ENCODE results near the gene LRTM1. TPM values are rescaled to one million over a fixed set of nuclear protein-coding genes. Genes with fewer than 3 reads are reported as not detected.
A peak's percentile ranks its signal among the peaks of the same experiment; 100 is the strongest.

Gene LRTM1
- 0.36 TPM for polyA plus RNA-seq (2013, experiment 1 of 2; ENCODE audit: insufficient read length)
- polyA plus RNA-seq (2013, experiment 2 of 2; ENCODE audit: insufficient read length): 3.9 TPM

DNA sequence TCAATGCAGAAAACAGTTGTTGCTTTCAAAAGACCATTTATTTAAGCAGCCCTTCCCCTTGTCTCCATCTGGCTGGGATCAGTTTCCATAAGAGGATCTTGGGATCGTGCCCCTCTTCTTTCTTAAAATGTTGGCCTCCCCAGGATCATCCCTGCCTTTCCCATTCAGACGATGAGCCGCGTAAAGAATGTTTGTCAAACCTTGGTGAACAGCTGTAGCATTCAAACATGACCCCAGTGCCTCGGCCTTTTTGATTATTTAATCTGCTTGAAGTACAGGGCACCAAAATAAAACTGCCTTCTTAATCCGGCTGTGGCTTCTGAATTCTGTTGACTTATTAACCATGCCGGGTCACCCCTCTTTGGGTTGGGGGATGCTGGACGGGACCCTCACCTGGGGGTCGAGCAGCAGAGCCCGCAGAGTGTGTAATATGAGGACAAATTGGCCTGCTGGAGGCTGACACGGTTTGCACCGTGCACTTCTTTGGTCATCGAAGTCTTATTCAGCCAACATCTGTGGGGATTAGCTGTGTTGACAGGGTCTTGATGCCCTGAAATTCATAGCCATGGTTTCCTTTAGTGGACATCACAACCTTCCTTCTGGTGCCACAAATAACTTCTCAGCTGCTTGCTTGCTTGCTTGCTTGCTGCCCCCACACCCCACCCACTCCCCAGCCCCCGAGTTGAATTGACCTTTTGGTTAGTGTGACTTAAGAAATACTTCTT lies at the start of gene LRTM1:
Gene LRTM1, minus strand, starts transcription at position 14 of the 725 bp plus-strand sequence. CDS start 148 bp downstream, outside the sequence.
- DNase-seq: no peak

GRCh38 chr3:54977439-54977838 lies 49.6 kb upstream of the LRTM1 start:
- no peak for DNase-seq

GRCh38 chr3:54970895-54971294 lies 43.0 kb upstream of the LRTM1 start:
- peak; percentile 63 for DNase-seq

DNA sequence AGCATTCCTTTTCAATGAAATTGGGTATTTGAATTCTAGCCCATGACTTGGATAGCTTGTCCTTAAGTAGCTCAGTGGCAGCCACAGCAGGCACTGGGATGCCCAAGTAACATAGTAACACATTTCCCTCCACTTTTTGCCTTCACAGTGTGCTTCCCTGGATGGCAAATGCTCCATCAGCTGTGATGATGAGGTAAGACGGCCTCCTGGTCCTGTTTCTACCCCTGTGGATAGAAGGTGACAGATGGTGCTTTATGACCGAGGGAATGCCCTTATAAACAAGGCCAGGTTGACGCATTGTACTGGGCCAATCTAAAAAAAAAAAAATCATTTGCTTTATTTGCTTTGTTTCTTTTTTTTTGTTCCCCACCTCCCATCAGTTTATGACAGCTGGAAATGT lies 41.8 kb upstream of the LRTM1 start:
- no peak for DNase-seq

DNA sequence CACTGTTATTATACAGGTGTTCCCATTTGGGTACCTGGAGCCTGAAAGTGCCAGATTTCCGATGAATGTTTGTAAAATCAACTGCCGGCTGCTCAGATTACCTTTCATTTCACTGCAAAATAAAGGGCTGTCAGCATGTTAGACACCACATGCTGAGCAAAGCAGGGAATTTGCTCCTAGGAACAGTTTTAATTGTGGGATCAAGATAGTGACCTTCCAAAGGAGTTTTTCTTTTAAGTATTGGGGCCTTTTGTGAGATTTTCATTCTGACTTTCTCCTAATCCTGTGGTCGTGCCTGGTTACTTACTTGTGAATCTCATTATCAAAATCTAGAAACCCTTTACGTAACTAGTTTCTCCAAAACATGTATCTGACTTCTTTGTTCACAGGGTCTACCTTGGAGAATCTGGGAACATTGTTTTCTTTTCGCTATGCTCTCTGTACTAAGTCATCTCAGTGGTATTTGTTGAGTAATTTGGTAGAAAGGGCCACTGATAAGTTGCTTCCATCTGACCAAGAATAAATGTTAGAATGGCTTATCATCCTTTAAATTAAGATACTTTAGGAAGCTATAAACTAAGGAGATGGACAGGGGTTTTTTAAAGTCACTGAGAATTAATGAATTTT lies 40.8 kb upstream of the LRTM1 start:
- DNase-seq: peak; percentile 73

DNA sequence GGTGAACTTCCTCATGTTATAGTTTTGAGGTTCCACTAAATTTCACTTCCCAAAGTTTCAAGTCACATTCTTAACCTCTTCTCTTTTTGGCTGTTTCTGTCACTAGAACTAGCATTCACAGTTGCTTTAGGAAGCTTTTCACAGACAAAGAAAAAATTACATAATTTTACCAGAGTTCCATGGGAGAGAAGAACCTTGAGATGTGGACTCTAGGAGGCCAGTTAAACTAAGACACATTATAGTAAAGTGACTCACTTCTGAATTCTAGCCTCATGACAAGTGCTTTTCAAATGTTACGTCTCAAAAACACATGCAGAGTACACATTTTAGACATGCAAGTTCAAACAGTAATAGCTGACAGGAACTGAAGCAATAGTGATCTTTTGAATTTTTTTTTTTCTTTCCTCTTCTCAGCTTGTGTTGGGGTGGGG lies 39.9 kb upstream of the LRTM1 start:
- peak; percentile 90 for DNase-seq

DNA sequence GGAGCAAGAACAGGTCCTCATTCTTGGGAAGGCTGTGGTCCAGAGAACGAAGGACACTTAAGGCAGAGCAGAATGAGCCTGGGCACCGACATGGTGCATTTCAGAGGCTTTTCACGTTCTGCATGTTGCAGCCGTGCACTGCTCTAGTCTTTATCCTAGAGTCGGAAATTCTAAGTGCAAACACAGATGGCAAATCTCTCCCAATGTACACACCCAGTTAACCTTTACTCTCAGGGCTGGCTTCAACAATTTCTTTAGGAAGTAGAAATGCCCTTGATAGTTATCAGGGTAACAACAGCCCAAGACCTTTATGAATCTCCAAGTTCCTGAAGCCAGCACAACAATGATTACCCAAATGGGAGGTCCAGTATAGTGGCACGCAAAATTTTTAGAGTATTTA lies 39.1 kb upstream of the LRTM1 start:
- DNase-seq: no peak

DNA sequence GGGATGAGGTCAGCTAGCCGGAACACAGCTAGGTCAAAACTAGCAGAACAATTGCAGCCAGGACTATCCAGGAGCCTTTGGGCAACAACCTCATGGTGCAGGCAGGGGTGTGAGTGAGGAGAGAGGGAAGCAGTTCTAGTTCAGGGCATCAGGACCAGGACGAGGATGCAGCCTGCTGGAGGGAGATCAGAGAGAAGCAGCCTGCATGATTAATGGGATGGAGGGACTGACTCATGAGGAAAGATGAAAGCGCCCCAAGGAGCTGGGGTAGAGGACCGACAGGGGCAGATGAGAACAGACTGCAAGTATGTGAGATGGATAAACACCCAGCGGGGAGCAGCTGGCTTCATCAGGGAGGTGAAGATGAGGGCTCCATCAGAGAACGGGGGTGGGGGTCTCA lies 37.9 kb upstream of the LRTM1 start:
- peak; percentile 95 for DNase-seq

DNA sequence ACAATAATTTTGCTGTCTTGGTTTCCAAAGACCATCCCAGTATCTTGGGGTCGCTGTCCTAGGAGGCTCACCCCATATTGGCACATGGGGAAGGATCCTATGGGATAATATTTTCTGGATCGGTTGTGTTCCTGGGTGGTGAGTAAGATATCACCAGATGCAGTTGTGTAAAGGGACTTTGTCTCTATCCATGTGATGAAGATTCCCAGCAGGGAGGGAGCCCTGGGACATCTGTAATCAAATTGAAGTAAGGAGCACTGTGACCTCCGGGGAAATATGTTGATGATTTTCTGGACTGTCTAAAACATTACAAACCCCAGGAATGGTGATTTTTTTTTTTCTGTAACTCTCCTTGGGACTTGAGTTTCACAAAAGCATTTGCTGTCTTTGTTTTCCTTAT lies 36.2 kb upstream of the LRTM1 start:
- DNase-seq: peak; percentile 37

DNA sequence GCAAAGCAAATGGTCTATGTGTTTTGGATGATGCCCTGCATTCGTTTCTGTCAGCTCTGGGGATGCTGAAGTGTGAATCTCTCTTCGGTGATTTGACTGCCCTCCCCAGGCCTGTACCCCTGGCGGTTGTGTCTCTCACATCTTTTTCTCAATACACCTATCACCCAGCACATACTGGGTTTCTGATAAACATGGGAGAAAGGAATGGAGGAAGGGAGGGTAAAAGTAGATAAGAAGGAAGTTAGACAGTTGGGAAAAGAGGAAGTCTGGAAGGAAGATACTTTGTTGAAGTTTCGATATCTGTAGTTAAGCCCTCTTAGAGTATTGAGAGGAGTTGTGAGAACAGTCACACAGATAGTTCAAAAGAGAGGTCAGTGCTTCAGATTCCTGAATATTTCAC lies 35.8 kb upstream of the LRTM1 start:
- DNase-seq: no peak

DNA sequence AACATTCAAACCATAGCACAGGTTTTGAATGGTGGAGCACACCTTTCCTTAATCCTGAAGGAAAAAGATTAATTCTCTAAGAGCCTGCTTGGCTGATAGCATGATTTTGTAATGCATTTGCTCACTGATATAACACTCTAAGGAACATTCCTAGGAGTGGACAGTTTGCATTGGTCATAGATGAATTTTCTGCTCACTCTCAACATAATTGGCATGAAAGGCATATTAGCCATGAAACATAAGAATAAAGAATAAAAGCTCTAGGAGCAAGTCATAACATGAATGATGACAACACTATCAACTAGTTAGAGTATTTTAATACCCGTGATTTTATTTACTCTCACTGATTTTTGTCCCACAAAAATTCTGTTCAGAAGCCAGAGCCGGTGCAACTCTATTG lies 34.3 kb upstream of the LRTM1 start:
- DNase-seq: no peak

DNA sequence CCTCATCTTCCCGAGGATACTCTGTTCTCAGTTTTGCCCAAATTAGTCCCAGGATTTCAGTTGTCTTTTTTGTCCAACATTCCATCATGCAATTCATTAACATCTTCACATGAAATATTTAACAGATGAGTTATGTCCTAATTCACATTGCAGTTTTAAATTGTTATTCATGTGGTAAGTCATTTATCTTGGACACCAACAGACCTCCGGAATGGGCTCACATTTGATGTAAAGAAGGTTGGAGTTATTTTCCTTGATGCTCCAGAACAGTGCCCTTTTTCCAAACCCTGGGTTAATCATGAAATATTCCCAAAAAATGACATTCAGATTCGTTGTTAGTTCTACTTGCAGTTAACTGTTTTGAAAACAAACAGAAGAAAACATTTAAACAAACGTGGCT lies 32.8 kb upstream of the LRTM1 start:
- DNase-seq: peak; percentile 85

GRCh38 chr3:54960082-54960481 lies 32.2 kb upstream of the LRTM1 start:
- peak; percentile 79 for DNase-seq

DNA sequence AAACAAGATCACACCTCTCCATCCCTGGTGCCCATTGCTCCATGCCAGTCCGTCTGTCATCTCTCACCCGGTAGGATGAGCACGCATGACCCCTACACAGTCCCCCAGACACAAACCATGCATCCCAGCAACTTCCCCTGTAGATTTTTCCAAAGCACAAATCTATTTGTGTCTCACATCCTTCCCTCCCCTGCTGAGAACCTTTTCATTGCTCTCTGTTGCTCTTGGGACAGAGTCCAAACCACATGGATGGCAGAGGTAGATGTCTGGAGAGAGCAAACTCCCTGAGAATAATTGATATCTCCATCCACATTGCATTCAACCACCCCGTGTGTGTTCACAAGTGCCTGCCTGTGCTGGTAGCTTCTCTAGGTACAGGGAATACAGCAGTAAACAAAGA lies 29.9 kb upstream of the LRTM1 start:
- peak; percentile 60 for DNase-seq

DNA sequence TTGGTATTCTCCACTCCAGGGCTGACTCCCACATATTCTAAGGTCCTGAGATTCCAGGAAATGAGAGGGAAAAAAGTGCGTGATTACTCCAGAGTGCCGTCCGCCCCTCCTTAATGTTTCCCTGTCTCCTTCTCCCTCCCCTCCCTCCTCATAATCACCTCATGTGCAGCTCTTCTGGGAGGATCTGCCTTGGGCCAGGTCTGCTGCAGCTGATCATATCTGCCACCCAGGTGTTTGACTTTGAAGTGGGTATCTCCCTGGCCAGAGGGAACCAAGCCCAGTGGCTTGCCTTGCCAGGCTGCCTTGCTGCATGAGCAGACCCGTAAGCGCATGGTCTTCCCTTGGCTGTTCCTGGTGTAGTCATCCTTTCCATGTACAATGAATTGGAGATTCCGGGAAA lies 28.1 kb upstream of the LRTM1 start:
- DNase-seq: no peak

DNA sequence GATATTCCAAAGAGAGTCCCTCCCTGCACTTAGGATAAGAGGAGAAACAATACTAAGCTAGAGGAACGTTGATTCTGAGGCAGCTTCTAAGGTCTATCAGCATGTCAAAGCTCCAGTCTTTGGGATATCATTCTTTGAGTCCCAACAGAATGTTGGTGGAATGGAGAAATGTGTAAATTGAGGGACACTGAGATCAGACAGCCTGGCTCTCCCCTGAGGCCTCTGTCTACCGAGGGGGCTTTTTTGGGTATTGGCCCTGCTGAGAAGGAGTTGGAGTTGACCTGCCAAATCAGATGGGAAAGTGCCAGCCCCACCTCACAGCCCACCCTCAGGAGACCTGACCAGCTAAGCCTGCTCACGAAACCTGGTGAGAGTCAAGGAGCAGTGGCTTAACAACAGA lies 27.6 kb upstream of the LRTM1 start:
- DNase-seq: no peak

DNA sequence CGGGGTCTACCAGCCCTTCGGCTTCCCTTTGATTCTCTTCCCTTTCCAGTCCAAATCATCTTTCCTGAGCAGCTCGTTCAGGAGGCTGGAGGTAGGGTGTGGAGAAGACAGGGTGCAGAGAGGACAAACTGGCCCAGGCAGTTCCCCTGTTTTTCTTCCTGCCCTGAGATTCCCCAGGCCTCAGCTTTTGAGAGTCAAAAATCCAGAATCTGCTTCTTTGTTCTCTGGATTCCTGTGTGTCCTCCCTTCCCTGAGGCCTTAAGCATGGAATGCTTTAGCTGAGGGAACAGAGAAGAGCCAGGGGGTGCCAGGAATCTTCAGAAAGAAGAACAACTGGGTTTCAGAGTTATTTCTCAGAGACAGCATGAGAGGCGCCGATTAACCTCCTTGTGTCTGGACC lies 26.7 kb upstream of the LRTM1 start:
- DNase-seq: peak; percentile 73

GRCh38 chr3:54954022-54954421 lies 26.2 kb upstream of the LRTM1 start:
- DNase-seq: peak; percentile 87

DNA sequence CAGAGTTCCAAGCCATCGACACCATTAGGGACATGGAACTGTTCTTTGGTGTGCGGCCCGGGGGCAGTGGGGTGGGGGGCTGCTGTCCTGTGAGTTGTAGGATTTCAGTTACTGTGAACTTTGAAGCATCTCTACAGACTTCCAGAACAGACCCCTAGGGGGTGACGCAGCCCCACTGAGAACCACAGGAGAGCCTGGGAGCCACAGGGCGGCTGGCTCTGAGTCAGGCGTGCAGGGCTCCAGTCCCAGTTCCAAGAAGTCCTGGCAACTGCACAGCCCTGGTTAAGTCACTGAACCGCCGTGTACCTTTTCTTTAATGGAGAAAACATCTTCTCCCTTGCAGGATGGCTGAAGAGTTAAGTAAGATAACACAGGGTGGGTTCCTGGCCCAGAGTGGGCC lies 23.5 kb upstream of the LRTM1 start:
- peak; percentile 91 for DNase-seq

DNA sequence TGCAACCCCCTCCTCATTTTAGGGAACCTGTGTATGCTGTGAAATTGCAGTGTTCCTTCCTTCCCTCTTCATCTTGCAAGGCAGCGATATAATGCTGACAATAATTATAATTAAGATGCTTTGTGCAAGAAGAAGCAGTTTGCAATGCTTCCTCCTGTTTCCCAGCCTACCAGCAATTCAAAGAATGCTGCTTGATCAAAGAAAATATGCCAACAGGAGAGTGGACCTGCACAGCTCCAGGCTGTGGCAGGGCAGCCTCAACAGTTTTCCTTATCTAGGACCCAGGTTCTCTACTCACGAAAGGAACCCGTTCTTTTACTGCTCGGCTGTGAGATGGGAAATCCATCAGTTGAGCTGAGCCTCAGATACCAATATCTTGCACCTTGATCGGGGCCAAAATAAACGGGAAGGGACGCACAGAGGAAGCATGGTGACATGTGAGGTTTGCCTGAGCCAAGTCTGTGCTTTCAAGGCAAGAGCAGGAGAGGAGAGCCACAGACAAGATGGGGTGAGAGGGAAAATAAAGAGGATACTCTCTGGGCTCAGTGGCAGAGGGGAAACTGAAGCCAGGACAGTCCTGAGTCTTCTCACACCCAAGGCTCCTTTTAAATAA lies 22.6 kb upstream of the LRTM1 start:
- no peak for DNase-seq

- no peak for DNase-seq
These were observed 21.7 kb upstream of the LRTM1 start for GRCh38 chr3:54949491-54950044.

DNA sequence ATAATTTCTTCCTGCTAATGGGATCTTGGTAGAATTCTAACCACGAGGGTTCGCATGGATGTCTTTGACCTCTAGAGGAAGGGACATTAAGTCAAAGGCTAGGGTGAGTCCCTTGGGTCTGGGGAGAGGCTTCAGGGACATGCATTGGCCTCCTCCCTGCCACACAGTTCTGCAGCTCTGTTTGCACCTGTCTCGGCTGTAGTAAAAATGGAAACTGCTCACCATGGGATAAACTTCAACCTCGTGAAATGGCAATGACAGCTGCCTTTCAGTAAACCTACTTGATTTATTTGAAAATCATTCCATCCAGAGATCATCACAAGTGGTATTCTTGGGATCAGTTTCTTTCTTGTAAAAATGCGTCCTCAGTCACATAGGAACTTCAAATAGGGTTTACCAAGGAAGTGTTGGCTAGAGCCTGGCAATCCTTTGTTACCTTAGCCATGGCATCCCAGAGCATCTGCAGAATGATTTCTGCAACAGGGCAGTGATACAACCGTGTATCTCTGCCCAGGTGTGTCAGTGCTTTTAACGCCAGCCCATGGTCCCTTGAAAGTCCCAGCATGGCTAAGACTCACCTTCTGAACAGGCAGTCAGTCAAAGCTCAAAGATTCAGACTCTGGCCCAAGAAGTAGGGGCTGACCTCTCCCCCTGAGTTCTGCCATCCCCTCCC lies 14.0 kb upstream of the LRTM1 start:
- no peak for DNase-seq

DNA sequence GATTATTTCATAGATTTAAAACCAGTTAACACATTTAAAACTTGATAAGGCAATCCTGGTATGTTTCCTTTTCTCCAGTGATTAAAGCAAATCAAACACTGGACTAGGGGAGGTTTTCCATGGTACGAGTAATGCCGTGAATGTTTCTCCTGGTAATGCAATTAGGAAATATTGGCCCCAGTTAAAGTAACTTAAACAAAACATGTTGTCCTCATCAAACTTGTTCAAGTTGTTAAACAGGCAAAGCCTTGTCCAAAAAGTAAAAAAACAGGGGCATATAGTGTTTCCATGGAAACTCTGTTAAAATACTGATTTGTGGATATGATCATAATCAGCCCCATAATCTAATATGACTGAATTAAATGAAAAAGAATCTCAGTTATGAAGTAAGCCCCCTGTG lies 13.1 kb upstream of the LRTM1 start:
- no peak for DNase-seq
